PC-9 (cell line): ENCODE results near the gene S100A9. TPM values are rescaled to one million over a fixed set of nuclear protein-coding genes. Genes with fewer than 3 reads are reported as not detected.
"Not testable (repeated sequence)": the region's sequence is repeated elsewhere in the genome, so short reads cannot be mapped to it uniquely, and the experiment has no call there.

ENCODE experiments used
- BruUV-seq: library from RNA; stranded (reverse); fragments of 400-500 nt; replicated peaks from 2 replicates; lab custom pipeline; 2021; lab: Mats Ljungman, UMichigan
- CTCF ChIA-PET: fragments of 300-600 bp; sonication (Branson Sonifier 250); formaldehyde crosslinking; loops from one replicate; lab custom pipeline; 2022; ENCODE audit warnings: antibody characterized with exemption; lab: Charles Lee
- POLR2A ChIA-PET: fragments of 300-600 bp; sonication (Branson Sonifier 250); formaldehyde crosslinking; loops from one replicate; lab custom pipeline; 2022; ENCODE audit warnings: antibody characterized with exemption; ENCODE audit not compliant: unreplicated experiment; lab: Charles Lee
- DNase-seq, 2 experiments: peaks; one replicate each; pipeline versions ENCODE4 v3.0.0 to v3.0.0-alpha.2; 2015 to 2022; ENCODE audit warnings: mixed read lengths in 1 of 2
- H2AFZ ChIP-seq: fragments of 200-600 bp; sonication (generic); 2 replicates; pipeline ENCODE4 v1.8.1; 2017; ENCODE audit warnings: antibody characterized with exemption
- H3F3A ChIP-seq: fragments of 200-600 bp; sonication (generic); 2 replicates; pipeline ENCODE4 v1.8.1; 2017; ENCODE audit warnings: antibody characterized with exemption, mild to moderate bottlenecking, low read depth; ENCODE audit not compliant: insufficient read depth
- H3K27ac ChIP-seq: fragments of 200-600 bp; sonication (generic); 2 replicates; pipeline ENCODE4 v1.6.1; 2016; ENCODE audit warnings: mixed run types
- H3K27me3 ChIP-seq: fragments of 200-600 bp; sonication (generic); 2 replicates; pipeline ENCODE4 v1.6.1; 2016; ENCODE audit warnings: low read depth, mixed run types; ENCODE audit not compliant: insufficient read depth
- H3K36me3 ChIP-seq: fragments of 200-600 bp; sonication (generic); 2 replicates; pipeline ENCODE4 v1.6.1; 2016; ENCODE audit warnings: low read depth, mixed run types
- H3K4me1 ChIP-seq: fragments of 200-600 bp; sonication (generic); replicated peaks from 2 replicates; pipeline ENCODE4 v1.6.1; 2016; ENCODE audit warnings: mixed run types; ENCODE audit not compliant: insufficient read depth
- H3K4me2 ChIP-seq: fragments of 200-600 bp; sonication (generic); 2 replicates; pipeline ENCODE4 v1.6.1; 2017; ENCODE audit warnings: mixed run types
- H3K4me3 ChIP-seq: fragments of 200-600 bp; sonication (generic); 2 replicates; pipeline ENCODE4 v1.6.1; 2016; ENCODE audit warnings: mixed run types
- H3K79me2 ChIP-seq: fragments of 200-600 bp; sonication (generic); 2 replicates; pipeline ENCODE4 v1.6.1; 2017; ENCODE audit warnings: low read depth, mixed run types
- H3K9me2 ChIP-seq: fragments of 200-600 bp; sonication (generic); 2 replicates; pipeline ENCODE4 v1.8.1; 2017; ENCODE audit warnings: mild to moderate bottlenecking; ENCODE audit not compliant: insufficient read depth
- H3K9me3 ChIP-seq: fragments of 200-600 bp; sonication (generic); 2 replicates; pipeline ENCODE4 v1.8.1; 2016; ENCODE audit warnings: low read depth; ENCODE audit not compliant: insufficient read depth
- H4K20me1 ChIP-seq: fragments of 200-600 bp; sonication (generic); 2 replicates; pipeline ENCODE4 v1.8.1; 2017; ENCODE audit not compliant: insufficient read depth
- CTCF ChIP-seq: fragments of 200-600 bp; sonication (generic); conservative IDR thresholded peaks from 2 replicates; pipeline ENCODE4 v1.6.1; 2017; ENCODE audit warnings: mixed run types, antibody characterized with exemption, mild to moderate bottlenecking, moderate library complexity
- EZH2 ChIP-seq: fragments of 200-600 bp; sonication (generic); IDR thresholded peaks from 2 replicates; pipeline ENCODE4 v1.8.0; 2017; ENCODE audit warnings: antibody characterized with exemption, low read depth
- intact Hi-C: fragments of 100-400 bp; cut with micrococcal nuclease; formaldehyde crosslinking; loops from one replicate; pipeline ENCODE4 v1.10.0; 2022; ENCODE audit not compliant: unreplicated experiment
- total RNA-seq: library from RNA; stranded (reverse); gene quantifications from 2 replicates; pipeline ENCODE4 v1.2.3, GENCODE V29; 2021

Gene S100A9
- total RNA-seq, 1 experiment from 2014 or later = 4.3 TPM

GRCh38 chr1:153310526-153310925, 47.1 kb upstream of the S100A9 start:
- Histone ChIP-seq H3K27ac (no peak overlapping the region), H3K9me3 (no peaks in the 10 kb centered on the region), H3K4me3 (no peak overlapping the region), H4K20me1 (no peaks in the 10 kb centered on the region), H3K79me2 (no peaks in the 10 kb centered on the region), H3F3A (no peaks in the 10 kb centered on the region), H3K9me2 (no peaks in the 10 kb centered on the region), H3K4me1 (no peaks in the 10 kb centered on the region), H3K36me3 (no peaks in the 10 kb centered on the region), H3K4me2 (no peak overlapping the region), H2AFZ (no peak overlapping the region), H3K27me3 (peaks cover 4% of the 10 kb centered on the region)
- ChIA-PET CTCF (no interaction called here), POLR2A (no interaction called here)
- TF ChIP-seq EZH2 (no peak), CTCF (no peak)
- no TSS peak for BruUV-seq
- DNase-seq = no peak
- intact Hi-C loops = no loop called here

DNA sequence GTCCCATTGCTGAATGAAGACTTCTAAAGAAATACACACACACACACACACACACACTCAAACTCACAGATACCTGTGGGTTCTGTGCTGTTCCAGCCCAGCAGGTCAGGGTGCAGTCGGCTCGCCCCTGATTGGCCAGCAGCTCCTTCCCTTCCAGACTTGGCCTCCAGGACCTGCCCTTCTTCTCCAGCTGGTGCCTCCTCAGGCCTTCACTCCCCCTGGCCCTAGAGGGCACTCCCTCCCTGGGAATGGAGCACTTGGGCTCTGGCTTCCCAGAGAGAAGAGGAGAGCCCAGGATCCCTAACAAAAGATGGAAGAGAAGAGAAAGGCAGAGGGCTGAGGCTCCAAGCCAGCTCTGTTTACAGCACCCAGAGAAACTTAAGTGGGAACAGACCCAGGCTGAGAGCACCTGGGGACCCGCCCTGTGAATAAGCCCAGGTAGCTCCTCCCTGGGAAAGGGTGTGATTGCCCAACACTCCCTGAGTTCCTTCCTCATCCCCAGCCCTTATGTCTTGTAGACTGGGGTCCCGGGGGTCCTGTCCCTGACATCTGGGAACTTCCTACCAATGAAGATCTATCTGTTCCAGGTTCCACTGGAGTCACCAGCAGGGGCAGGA, 45.0 kb upstream of the S100A9 start, which contains the start of gene PGLYRP3:
TSS of gene PGLYRP3 (minus strand) at position 383 of the 617 bp plus-strand sequence. CDS start 2,287 bp downstream, outside the sequence.
- ChIA-PET POLR2A (no interaction called here), CTCF (no interaction called here)
- no peak within 1 kb of the TSS for H3K4me3 ChIP-seq
- no peak for TF ChIP-seq CTCF
- no peak for TF ChIP-seq EZH2
- H3K4me1 ChIP-seq = no peaks in the 10 kb centered on the region
- H3K36me3 ChIP-seq = no peaks in the 10 kb centered on the region
- H4K20me1 ChIP-seq = no peaks in the 10 kb centered on the region
- DNase-seq = no peak
- H3K27ac ChIP-seq = no peak within 1 kb of the TSS
- H3K9me2 ChIP-seq = no peaks in the 10 kb centered on the region
- no peak within 1 kb of the TSS for H2AFZ ChIP-seq
- no peaks in the 10 kb centered on the region for H3K79me2 ChIP-seq
- H3K27me3 ChIP-seq = peaks cover 4% of the 10 kb centered on the region; the same call in 1 of the 2 replicates
- H3K4me2 ChIP-seq = no peak within 1 kb of the TSS
- intact Hi-C loops = no loop called here
- no TSS peak for BruUV-seq
- no peaks in the 10 kb centered on the region for H3K9me3 ChIP-seq
- no peaks in the 10 kb centered on the region for H3F3A ChIP-seq

- H3K36me3 ChIP-seq = no peaks in the 10 kb centered on the region
- H3K9me2 ChIP-seq = no peaks in the 10 kb centered on the region
- BruUV-seq = no TSS peak
- POLR2A ChIA-PET = no interaction called here
- no peaks in the 10 kb centered on the region for H3K9me3 ChIP-seq
- peaks cover 5% of the 10 kb centered on the region; the same call in 1 of the 2 replicates for H3K27me3 ChIP-seq
- H3K4me3 ChIP-seq = no peak overlapping the region
- no peak overlapping the region for H3K4me2 ChIP-seq
- H2AFZ ChIP-seq = no peak overlapping the region
- intact Hi-C loops = no loop called here
- no peak overlapping the region for H3K27ac ChIP-seq
- no peaks in the 10 kb centered on the region for H3F3A ChIP-seq
- CTCF ChIA-PET = no interaction called here
- DNase-seq = no peak
- H3K4me1 ChIP-seq = no peaks in the 10 kb centered on the region
- TF ChIP-seq EZH2 (no peak), CTCF (no peak)
- H3K79me2 ChIP-seq = no peaks in the 10 kb centered on the region
- no peaks in the 10 kb centered on the region for H4K20me1 ChIP-seq
Measured at GRCh38 chr1:153313288-153313687, 44.4 kb upstream of the S100A9 start.

DNA sequence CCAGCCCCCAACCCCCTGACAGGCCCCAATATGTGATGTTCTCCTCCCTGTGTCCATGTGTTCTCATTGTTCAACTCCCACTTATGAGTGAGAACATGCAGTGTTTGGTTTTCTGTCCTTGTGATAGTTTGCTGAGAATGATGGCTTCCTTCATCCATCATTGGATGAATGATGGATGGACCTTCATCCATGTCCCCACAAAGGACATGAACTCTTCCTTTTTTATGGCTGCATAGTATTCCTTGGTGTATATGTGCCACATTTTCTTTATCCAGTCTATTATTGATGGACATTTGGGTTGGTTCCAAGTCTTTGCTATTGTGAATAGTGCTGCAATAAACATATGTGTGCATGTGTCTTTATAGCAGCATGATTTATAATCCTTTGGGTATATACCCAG, 43.3 kb upstream of the S100A9 start:
- H3K4me3 ChIP-seq, H4K20me1 ChIP-seq, H3K79me2 ChIP-seq, H3K4me2 ChIP-seq, DNase-seq, BruUV-seq, H3F3A ChIP-seq, H3K9me2 ChIP-seq, H3K36me3 ChIP-seq, H3K27ac ChIP-seq, H3K27me3 ChIP-seq, H3K9me3 ChIP-seq, CTCF ChIA-PET, POLR2A ChIA-PET, H3K4me1 ChIP-seq, intact Hi-C loops, H2AFZ ChIP-seq: not testable (repeated sequence)

DNA sequence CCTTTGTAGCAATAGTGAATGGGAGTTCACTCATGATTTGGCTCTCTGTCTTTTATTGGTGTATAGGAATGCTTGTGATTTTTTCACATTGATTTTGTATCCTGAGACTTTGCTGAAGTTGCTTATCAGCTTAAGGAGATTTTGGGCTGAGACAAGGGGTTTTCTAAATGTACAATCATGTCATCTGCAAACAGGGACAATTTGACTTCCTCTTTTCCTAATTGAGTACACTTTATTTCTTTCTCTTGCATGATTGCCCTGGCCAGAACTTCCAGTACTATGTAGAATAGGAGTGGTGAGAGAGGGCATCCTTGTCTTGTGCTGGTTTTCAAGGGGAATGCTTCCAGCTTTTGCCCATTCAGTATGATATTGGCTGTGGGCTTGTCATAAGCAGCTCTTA, 41.6 kb upstream of the S100A9 start:
- POLR2A ChIA-PET, H3K4me1 ChIP-seq, DNase-seq, H3K79me2 ChIP-seq, H3K27ac ChIP-seq, H3F3A ChIP-seq, BruUV-seq, H3K4me2 ChIP-seq, H3K4me3 ChIP-seq, H3K9me2 ChIP-seq, CTCF ChIA-PET, H4K20me1 ChIP-seq, intact Hi-C loops, H3K27me3 ChIP-seq, H2AFZ ChIP-seq, H3K36me3 ChIP-seq, H3K9me3 ChIP-seq: not testable (repeated sequence)
